ENCODE measurements around the gene TRAPPC13. TPM values are rescaled to one million over a fixed set of nuclear protein-coding genes. Genes with fewer than 3 reads are reported as not detected.

TRAPPC13 gene
- total RNA-seq, 2 donors from 2014 or later = 12.3 to 20.7 TPM

GRCh38 chr5:65704621-65705239, 79.9 kb downstream of the TRAPPC13 start:
- no peaks in the 10 kb centered on the region for H3K9me3 Mint-ChIP-seq
- ATAC-seq (replicated peaks) = no peak
- no peak overlapping the region for H3K27ac Mint-ChIP-seq

GRCh38 chr5:65707663-65708062, 82.8 kb downstream of the TRAPPC13 start:
- Mint-ChIP-seq H3K4me3 (no peak overlapping the region), H3K27ac (no peak overlapping the region), H3K27me3 (no peaks in the 10 kb centered on the region), H3K36me3 (ENCODE audit: low read depth) (no peaks in the 10 kb centered on the region), H3K4me1 (peaks cover 7% of the 10 kb centered on the region), H3K9me3 (no peaks in the 10 kb centered on the region)
- no peak for ATAC-seq (replicated peaks)

More at GRCh38 chr5:65704621-65705239, 79.9 kb downstream of the TRAPPC13 start:
- Mint-ChIP-seq H3K4me1 (no peaks in the 10 kb centered on the region), H3K36me3 (ENCODE audit: low read depth) (peaks cover 8% of the 10 kb centered on the region), H3K27me3 (no peaks in the 10 kb centered on the region), H3K4me3 (no peak overlapping the region)

DNA sequence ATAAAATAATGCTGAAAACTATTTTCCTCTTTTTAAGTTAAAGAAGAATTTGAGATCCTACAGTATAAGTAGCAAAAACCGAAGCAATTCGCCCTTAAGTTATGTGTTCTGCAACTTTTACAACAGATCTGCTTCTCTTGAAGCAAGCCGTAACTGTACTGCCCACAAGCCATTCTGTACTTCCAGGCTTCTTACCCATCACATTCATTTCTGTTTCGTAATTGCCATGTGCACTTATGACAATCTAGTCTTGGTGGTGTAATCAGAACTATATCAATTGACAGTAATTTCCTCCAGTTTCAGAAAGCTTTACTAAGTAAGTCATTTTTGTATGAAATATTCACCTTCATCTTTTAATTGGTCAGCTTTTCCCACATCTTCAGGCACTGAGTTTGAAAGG, 83.3 kb downstream of the TRAPPC13 start:
- no peaks in the 10 kb centered on the region for H3K9me3 Mint-ChIP-seq
- no peak overlapping the region for H3K4me3 Mint-ChIP-seq
- ATAC-seq (replicated peaks) = no peak
- H3K27me3 Mint-ChIP-seq = no peaks in the 10 kb centered on the region
- no peaks in the 10 kb centered on the region for H3K36me3 Mint-ChIP-seq (ENCODE audit: low read depth)
- no peak overlapping the region for H3K27ac Mint-ChIP-seq
- peaks cover 10% of the 10 kb centered on the region for H3K4me1 Mint-ChIP-seq

Other genes starting within 250 kb of the TRAPPC13 start
- 1 to 10 TPM; 1.2 to 1.4 TPM for gene ADAMTS6, start 143.1 kb upstream of the TRAPPC13 start, total RNA-seq
- gene CENPK, start 61.9 kb upstream of the TRAPPC13 start, total RNA-seq = 10 to 100 TPM; 72.0 to 82.5 TPM
- 10 to 100 TPM; 54.0 to 57.5 TPM for gene PPWD1, start 61.7 kb upstream of the TRAPPC13 start, total RNA-seq
- 1 to 10 TPM; 7.0 to 8.0 TPM for gene TRIM23, start 694 bp upstream of the TRAPPC13 start, total RNA-seq
- 1 to 10 TPM; 1.7 to 3.8 TPM for gene SHLD3, start within 50 bp of the TRAPPC13 start, total RNA-seq
- 10 to 100 TPM; 14.9 to 18.4 TPM for gene SGTB, start 97.1 kb downstream of the TRAPPC13 start, total RNA-seq
- gene NLN, start 97.2 kb downstream of the TRAPPC13 start, total RNA-seq = 10 to 100 TPM; 13.5 to 32.2 TPM